SIG-M5 treated with dmso at 0.1 percent for 504 hours (cell line): ENCODE measurements around the gene LGALS7.

Experiments used
- DNase-seq: peaks from one replicate; lab custom pipeline; 2025; ENCODE audit not compliant: unreplicated experiment; lab: John Stamatoyannopoulos, UW

LGALS7 gene

GRCh38 chr19:38740932-38741331 is 32.4 kb downstream of the LGALS7 start:
- DNase-seq = no peak

GRCh38 chr19:38740257-38740592 is 33.1 kb downstream of the LGALS7 start:
- DNase-seq = no peak

GRCh38 chr19:38739440-38740256 is 33.7 kb downstream of the LGALS7 start:
- peak; percentile 12 for DNase-seq

GRCh38 chr19:38737921-38738737 is 35.2 kb downstream of the LGALS7 start:
- DNase-seq = no peak

GRCh38 chr19:38737281-38737865 is 35.9 kb downstream of the LGALS7 start:
- DNase-seq = no peak

GRCh38 chr19:38736413-38737280 is 36.7 kb downstream of the LGALS7 start:
- peak; percentile 39 for DNase-seq

GRCh38 chr19:38736036-38736412 is 37.3 kb downstream of the LGALS7 start:
- DNase-seq = no peak

- DNase-seq = no peak
These were observed 38.0 kb downstream of the LGALS7 start for GRCh38 chr19:38735257-38735686.

- peak; percentile 32 for DNase-seq
These were observed 38.7 kb downstream of the LGALS7 start for GRCh38 chr19:38734426-38735256.

- DNase-seq = no peak
These were observed 39.2 kb downstream of the LGALS7 start for GRCh38 chr19:38734176-38734425.

GRCh38 chr19:38733493-38734175 is 39.7 kb downstream of the LGALS7 start:
- DNase-seq = no peak

- DNase-seq = no peak
These were observed 40.1 kb downstream of the LGALS7 start for GRCh38 chr19:38733241-38733492.

- DNase-seq = no peak
These were observed 41.5 kb downstream of the LGALS7 start for GRCh38 chr19:38731654-38732301.

- no peak for DNase-seq
These were observed 42.4 kb downstream of the LGALS7 start for GRCh38 chr19:38730731-38731589.

- DNase-seq = no peak
These were observed 42.9 kb downstream of the LGALS7 start for GRCh38 chr19:38730470-38730730.

GRCh38 chr19:38729653-38730469 is 43.5 kb downstream of the LGALS7 start:
- DNase-seq = peak; percentile 14

- DNase-seq = no peak
These were observed 44.4 kb downstream of the LGALS7 start for GRCh38 chr19:38728752-38729541.
